Endothelial cell (in vitro differentiated cells): ENCODE measurements around the gene CNOT4. TPM values are rescaled to one million over a fixed set of nuclear protein-coding genes. Genes with fewer than 3 reads are reported as not detected.
"Not testable (repeated sequence)": the region's sequence is repeated elsewhere in the genome, so short reads cannot be mapped to it uniquely, and the experiment has no call there.

Source experiments
- DNase-seq: peaks from one replicate; pipeline ENCODE4 v3.0.0; 2021; ENCODE audit warnings: low spot score
- H3K27ac Mint-ChIP-seq: one replicate; pipeline ENCODE4 v1.8.0; 2021; ENCODE audit warnings: mixed read lengths, inconsistent platforms; ENCODE audit not compliant: unreplicated experiment
- H3K27me3 Mint-ChIP-seq: one replicate; pipeline ENCODE4 v1.8.0; 2021; ENCODE audit warnings: mild to moderate bottlenecking, moderate library complexity, mixed read lengths, inconsistent platforms; ENCODE audit not compliant: unreplicated experiment
- H3K36me3 Mint-ChIP-seq: one replicate; pipeline ENCODE4 v1.8.0; 2021; ENCODE audit warnings: mild to moderate bottlenecking, low read depth, mixed read lengths, inconsistent platforms; ENCODE audit not compliant: unreplicated experiment
- H3K4me1 Mint-ChIP-seq: one replicate; pipeline ENCODE4 v1.8.0; 2021; ENCODE audit warnings: mild to moderate bottlenecking, mixed read lengths, inconsistent platforms; ENCODE audit not compliant: unreplicated experiment
- H3K4me3 Mint-ChIP-seq: one replicate; pipeline ENCODE4 v1.8.0; 2021; ENCODE audit warnings: mild to moderate bottlenecking, mixed read lengths, inconsistent platforms; ENCODE audit not compliant: unreplicated experiment
- H3K9me3 Mint-ChIP-seq: one replicate; pipeline ENCODE4 v1.8.0; 2021; ENCODE audit warnings: mixed read lengths, inconsistent platforms; ENCODE audit not compliant: unreplicated experiment
- CTCF ChIP-seq: fragments of 200-600 bp; sonication (generic); IDR thresholded peaks from one replicate; pipeline ENCODE4 v1.5.0; 2021; ENCODE audit warnings: antibody characterized with exemption; ENCODE audit not compliant: unreplicated experiment
- total RNA-seq: library from RNA; stranded (reverse); fragmentation: NEBNext Ultra II Directional; extraction: Animal tissue kit (Norgen Biotek cat#: 25700); gene quantifications from one replicate; pipeline ENCODE4 v1.2.1, GENCODE V29; 2021; ENCODE audit not compliant: unreplicated experiment

CNOT4 gene
- total RNA-seq, 1 donor from 2014 or later = 22.7 TPM

- no peak for DNase-seq
- no peak for TF ChIP-seq CTCF
- no peaks in the 10 kb centered on the region for H3K36me3 Mint-ChIP-seq
- no peaks in the 10 kb centered on the region for H3K9me3 Mint-ChIP-seq
- H3K27ac Mint-ChIP-seq = no peak overlapping the region
- no peaks in the 10 kb centered on the region for H3K4me1 Mint-ChIP-seq
- H3K4me3 Mint-ChIP-seq = no peak overlapping the region
- no peaks in the 10 kb centered on the region for H3K27me3 Mint-ChIP-seq
These were observed 28.8 kb downstream of the CNOT4 start for GRCh38 chr7:135480966-135481597.

GRCh38 chr7:135475521-135475920, 34.4 kb downstream of the CNOT4 start:
- no peaks in the 10 kb centered on the region for H3K36me3 Mint-ChIP-seq
- H3K27ac Mint-ChIP-seq = no peak overlapping the region
- no peaks in the 10 kb centered on the region for H3K4me1 Mint-ChIP-seq
- TF ChIP-seq CTCF = no peak
- no peak for DNase-seq
- H3K9me3 Mint-ChIP-seq = no peaks in the 10 kb centered on the region
- no peak overlapping the region for H3K4me3 Mint-ChIP-seq
- no peaks in the 10 kb centered on the region for H3K27me3 Mint-ChIP-seq

GRCh38 chr7:135469705-135470104, 40.2 kb downstream of the CNOT4 start:
- H3K4me1 Mint-ChIP-seq = not testable (repeated sequence)

GRCh38 chr7:135467207-135467711, 42.6 kb downstream of the CNOT4 start:
- H3K9me3 Mint-ChIP-seq = no peaks in the 10 kb centered on the region
- no peak overlapping the region for H3K27ac Mint-ChIP-seq
- no peaks in the 10 kb centered on the region for H3K27me3 Mint-ChIP-seq

More at GRCh38 chr7:135469705-135470104, 40.2 kb downstream of the CNOT4 start:
- not testable (repeated sequence) for H3K27me3 Mint-ChIP-seq, H3K36me3 Mint-ChIP-seq, H3K4me3 Mint-ChIP-seq, H3K9me3 Mint-ChIP-seq, H3K27ac Mint-ChIP-seq, DNase-seq

GRCh38 chr7:135466442-135467206, 43.3 kb downstream of the CNOT4 start:
- DNase-seq = no peak
- H3K27me3 Mint-ChIP-seq = no peaks in the 10 kb centered on the region
- H3K9me3 Mint-ChIP-seq = no peaks in the 10 kb centered on the region
- no peak for TF ChIP-seq CTCF
- H3K4me1 Mint-ChIP-seq = no peaks in the 10 kb centered on the region
- no peak overlapping the region for H3K27ac Mint-ChIP-seq
- no peak overlapping the region for H3K4me3 Mint-ChIP-seq
- H3K36me3 Mint-ChIP-seq = no peaks in the 10 kb centered on the region

More at GRCh38 chr7:135467207-135467711, 42.6 kb downstream of the CNOT4 start:
- Mint-ChIP-seq H3K4me3 (no peak overlapping the region), H3K36me3 (no peaks in the 10 kb centered on the region), H3K4me1 (no peaks in the 10 kb centered on the region)
- DNase-seq = no peak
- no peak for TF ChIP-seq CTCF
